ENCODE measurements around the gene ANKRD52. TPM values are rescaled to one million over a fixed set of nuclear protein-coding genes. Genes with fewer than 3 reads are reported as not detected.
A peak's percentile ranks its signal among the peaks of the same experiment; 100 is the strongest.

Gene ANKRD52
- total and polyA plus RNA-seq, 9 of the 15 experiments (the other 6 are each of a cell fraction or from before 2014, with no cell fraction given): 0.52 to 46.8 (median 7.9) TPM

DNA sequence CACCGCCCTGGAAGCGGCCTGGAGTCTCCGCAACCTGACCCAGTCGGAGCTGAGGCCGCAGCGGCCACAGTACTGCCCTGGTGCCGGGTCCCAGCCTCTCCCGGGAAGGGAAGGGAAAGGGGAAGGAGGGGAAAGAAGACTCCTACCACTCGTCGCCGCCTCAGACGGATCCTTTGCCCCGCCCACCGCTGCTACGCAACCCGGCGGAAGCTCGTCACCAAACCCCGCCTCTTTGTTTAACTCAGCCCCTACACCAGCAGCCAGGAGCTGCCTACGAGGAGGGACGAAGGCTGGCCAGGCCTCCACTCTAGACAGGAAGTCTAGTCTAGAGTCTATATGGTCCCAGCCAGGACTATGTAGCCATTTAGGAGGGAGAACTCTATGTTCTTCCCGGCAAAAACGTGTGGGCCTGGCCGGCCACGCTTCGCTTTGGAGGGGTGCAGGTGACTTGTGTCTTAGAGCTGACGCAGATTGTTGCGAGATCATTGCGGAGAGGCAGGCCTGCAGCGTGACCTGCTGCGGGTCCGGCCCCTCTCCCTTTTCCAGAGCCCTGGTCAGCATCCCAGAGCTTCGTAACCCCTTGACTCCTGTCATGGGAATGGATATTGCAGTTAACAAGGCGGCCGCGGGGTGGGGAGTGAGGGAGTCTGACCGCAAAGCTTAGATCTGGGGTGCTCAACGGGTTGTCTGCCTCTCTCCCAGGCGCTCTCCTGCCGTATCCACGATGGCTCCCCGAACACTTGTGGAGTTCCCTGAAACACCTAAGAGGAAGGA is 36.2 kb downstream of the ANKRD52 start, which contains the start of gene RNF41 (continued):
- TF ChIP-seq, protein P1, sequence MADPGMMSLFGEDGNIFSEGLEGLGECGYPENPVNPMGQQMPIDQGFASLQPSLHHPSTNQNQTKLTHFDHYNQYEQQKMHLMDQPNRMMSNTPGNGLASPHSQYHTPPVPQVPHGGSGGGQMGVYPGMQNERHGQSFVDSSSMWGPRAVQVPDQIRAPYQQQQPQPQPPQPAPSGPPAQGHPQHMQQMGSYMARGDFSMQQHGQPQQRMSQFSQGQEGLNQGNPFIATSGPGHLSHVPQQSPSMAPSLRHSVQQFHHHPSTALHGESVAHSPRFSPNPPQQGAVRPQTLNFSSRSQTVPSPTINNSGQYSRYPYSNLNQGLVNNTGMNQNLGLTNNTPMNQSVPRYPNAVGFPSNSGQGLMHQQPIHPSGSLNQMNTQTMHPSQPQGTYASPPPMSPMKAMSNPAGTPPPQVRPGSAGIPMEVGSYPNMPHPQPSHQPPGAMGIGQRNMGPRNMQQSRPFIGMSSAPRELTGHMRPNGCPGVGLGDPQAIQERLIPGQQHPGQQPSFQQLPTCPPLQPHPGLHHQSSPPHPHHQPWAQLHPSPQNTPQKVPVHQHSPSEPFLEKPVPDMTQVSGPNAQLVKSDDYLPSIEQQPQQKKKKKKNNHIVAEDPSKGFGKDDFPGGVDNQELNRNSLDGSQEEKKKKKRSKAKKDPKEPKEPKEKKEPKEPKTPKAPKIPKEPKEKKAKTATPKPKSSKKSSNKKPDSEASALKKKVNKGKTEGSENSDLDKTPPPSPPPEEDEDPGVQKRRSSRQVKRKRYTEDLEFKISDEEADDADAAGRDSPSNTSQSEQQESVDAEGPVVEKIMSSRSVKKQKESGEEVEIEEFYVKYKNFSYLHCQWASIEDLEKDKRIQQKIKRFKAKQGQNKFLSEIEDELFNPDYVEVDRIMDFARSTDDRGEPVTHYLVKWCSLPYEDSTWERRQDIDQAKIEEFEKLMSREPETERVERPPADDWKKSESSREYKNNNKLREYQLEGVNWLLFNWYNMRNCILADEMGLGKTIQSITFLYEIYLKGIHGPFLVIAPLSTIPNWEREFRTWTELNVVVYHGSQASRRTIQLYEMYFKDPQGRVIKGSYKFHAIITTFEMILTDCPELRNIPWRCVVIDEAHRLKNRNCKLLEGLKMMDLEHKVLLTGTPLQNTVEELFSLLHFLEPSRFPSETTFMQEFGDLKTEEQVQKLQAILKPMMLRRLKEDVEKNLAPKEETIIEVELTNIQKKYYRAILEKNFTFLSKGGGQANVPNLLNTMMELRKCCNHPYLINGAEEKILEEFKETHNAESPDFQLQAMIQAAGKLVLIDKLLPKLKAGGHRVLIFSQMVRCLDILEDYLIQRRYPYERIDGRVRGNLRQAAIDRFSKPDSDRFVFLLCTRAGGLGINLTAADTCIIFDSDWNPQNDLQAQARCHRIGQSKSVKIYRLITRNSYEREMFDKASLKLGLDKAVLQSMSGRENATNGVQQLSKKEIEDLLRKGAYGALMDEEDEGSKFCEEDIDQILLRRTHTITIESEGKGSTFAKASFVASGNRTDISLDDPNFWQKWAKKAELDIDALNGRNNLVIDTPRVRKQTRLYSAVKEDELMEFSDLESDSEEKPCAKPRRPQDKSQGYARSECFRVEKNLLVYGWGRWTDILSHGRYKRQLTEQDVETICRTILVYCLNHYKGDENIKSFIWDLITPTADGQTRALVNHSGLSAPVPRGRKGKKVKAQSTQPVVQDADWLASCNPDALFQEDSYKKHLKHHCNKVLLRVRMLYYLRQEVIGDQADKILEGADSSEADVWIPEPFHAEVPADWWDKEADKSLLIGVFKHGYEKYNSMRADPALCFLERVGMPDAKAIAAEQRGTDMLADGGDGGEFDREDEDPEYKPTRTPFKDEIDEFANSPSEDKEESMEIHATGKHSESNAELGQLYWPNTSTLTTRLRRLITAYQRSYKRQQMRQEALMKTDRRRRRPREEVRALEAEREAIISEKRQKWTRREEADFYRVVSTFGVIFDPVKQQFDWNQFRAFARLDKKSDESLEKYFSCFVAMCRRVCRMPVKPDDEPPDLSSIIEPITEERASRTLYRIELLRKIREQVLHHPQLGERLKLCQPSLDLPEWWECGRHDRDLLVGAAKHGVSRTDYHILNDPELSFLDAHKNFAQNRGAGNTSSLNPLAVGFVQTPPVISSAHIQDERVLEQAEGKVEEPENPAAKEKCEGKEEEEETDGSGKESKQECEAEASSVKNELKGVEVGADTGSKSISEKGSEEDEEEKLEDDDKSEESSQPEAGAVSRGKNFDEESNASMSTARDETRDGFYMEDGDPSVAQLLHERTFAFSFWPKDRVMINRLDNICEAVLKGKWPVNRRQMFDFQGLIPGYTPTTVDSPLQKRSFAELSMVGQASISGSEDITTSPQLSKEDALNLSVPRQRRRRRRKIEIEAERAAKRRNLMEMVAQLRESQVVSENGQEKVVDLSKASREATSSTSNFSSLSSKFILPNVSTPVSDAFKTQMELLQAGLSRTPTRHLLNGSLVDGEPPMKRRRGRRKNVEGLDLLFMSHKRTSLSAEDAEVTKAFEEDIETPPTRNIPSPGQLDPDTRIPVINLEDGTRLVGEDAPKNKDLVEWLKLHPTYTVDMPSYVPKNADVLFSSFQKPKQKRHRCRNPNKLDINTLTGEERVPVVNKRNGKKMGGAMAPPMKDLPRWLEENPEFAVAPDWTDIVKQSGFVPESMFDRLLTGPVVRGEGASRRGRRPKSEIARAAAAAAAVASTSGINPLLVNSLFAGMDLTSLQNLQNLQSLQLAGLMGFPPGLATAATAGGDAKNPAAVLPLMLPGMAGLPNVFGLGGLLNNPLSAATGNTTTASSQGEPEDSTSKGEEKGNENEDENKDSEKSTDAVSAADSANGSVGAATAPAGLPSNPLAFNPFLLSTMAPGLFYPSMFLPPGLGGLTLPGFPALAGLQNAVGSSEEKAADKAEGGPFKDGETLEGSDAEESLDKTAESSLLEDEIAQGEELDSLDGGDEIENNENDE (IDR thresholded peaks at IDR 0.05; ENCODE audit: low read depth, low read length): no peak
- TF ChIP-seq HDAC6 (IDR thresholded peaks at IDR 0.05; ENCODE audit: low read depth, low read length) (no peak), NFATC3 (IDR thresholded peaks at IDR 0.05) (no peak), FOXJ2 (tag; IDR thresholded peaks at IDR 0.05) (no peak), SRSF7 (optimal IDR thresholded peaks at IDR 0.05; ENCODE audit: low read depth, low read length) (no peak), NFIC (IDR thresholded peaks at IDR 0.05) (no peak), ZBTB33 (CRISPR knock-in tag; IDR thresholded peaks at IDR 0.05) (peak; percentile 70; the same call in 1 of the 2 replicates), SETDB1 (IDR thresholded peaks at IDR 0.05; ENCODE audit: low read length) (no peak), ERF (CRISPR knock-in tag; IDR thresholded peaks at IDR 0.05) (no peak), MLLT1 (IDR thresholded peaks at IDR 0.05) (peak in 1 of 2 experiments; percentile 65; a peak in 1 of 4 replicates)
- TF ChIP-seq, protein P2, sequence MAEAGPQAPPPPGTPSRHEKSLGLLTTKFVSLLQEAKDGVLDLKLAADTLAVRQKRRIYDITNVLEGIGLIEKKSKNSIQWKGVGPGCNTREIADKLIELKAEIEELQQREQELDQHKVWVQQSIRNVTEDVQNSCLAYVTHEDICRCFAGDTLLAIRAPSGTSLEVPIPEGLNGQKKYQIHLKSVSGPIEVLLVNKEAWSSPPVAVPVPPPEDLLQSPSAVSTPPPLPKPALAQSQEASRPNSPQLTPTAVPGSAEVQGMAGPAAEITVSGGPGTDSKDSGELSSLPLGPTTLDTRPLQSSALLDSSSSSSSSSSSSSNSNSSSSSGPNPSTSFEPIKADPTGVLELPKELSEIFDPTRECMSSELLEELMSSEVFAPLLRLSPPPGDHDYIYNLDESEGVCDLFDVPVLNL (CRISPR knock-in tag; IDR thresholded peaks at IDR 0.05; ENCODE audit: low read depth): no peak

Data from K562 (cell line).